GM21390 (cell line): ENCODE data around the gene TRIM7.

ENCODE experiments used
- ATAC-seq: cut with Tn5 transposase; IDR thresholded peaks from one replicate; pipeline ENCODE4 v1.9.1; 2021; ENCODE audit not compliant: unreplicated experiment

The TRIM7 gene

GRCh38 chr5:181204826-181205760 is at the start of gene TRIM7:
TSS of gene TRIM7 (minus strand) at chr5:181205196. CDS start at chr5:181205110, 86 bp downstream.
- ATAC-seq, result no peak

- no peak for ATAC-seq
Observed at GRCh38 chr5:181248277-181248676, 43.3 kb upstream of the TRIM7 start.

GRCh38 chr5:181246276-181247049 is 41.5 kb upstream of the TRIM7 start:
- ATAC-seq, result peak; percentile 45

GRCh38 chr5:181245427-181246275 is 40.7 kb upstream of the TRIM7 start:
- peak; percentile 1 for ATAC-seq

GRCh38 chr5:181243564-181244343 is 38.8 kb upstream of the TRIM7 start, which contains the start of gene RACK1:
TSS of gene RACK1 (minus strand) at chr5:181243906. CDS start at chr5:181243800, 106 bp downstream.
- peak; percentile 60 for ATAC-seq

- no peak for ATAC-seq
Observed at GRCh38 chr5:181243018-181243563, 38.1 kb upstream of the TRIM7 start.

- no peak for ATAC-seq
Observed at GRCh38 chr5:181242031-181242451, 37.0 kb upstream of the TRIM7 start.

- no peak for ATAC-seq
Observed at GRCh38 chr5:181241393-181241975, 36.5 kb upstream of the TRIM7 start.

- ATAC-seq, result no peak
Observed at GRCh38 chr5:181239062-181239663, 34.2 kb upstream of the TRIM7 start.

- ATAC-seq, result no peak
Observed at GRCh38 chr5:181237729-181238385, 32.9 kb upstream of the TRIM7 start.

- ATAC-seq, result no peak
Observed at GRCh38 chr5:181236954-181237641, 32.1 kb upstream of the TRIM7 start.

GRCh38 chr5:181236471-181236870 is 31.5 kb upstream of the TRIM7 start:
- ATAC-seq, result no peak

- no peak for ATAC-seq
Observed at GRCh38 chr5:181235689-181236366, 30.8 kb upstream of the TRIM7 start.

- ATAC-seq, result no peak
Observed at GRCh38 chr5:181235323-181235688, 30.3 kb upstream of the TRIM7 start.

- no peak for ATAC-seq
Observed at GRCh38 chr5:181234455-181235306, 29.7 kb upstream of the TRIM7 start.

GRCh38 chr5:181233801-181234454 is 28.9 kb upstream of the TRIM7 start:
- ATAC-seq, result no peak
